ENCODE results near the gene FGF18. TPM values are rescaled to one million over a fixed set of nuclear protein-coding genes. Genes with fewer than 3 reads are reported as not detected.

Gene FGF18
- total and polyA plus RNA-seq, 7 donors = 0.28 to 3.0 (median 0.48) TPM; not detected in 3

DNA sequence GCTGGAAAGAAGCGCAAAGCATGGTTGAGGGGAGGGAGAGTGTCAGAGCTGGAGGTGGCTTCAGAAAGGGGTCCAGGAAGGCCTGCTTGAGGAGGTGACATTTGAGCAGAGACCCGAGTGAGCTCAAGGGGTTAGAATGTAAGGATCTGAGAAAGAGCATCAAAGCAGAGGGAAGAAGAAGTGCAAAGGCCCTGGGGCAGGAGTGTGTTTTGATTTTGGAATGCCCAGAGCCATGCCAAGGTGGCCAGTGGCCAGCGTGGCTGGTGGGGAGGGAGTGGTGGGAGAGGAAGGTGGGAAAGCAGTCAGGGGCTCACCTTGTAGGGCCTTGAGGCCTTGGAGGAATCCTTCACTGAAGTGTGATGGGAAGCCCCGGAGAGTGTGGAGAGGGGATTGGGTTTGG lies 15.4 kb downstream of the FGF18 start:
- Histone ChIP-seq H3K4me1 (no peaks in the 10 kb centered on the region), H3K27me3 (no peaks in the 10 kb centered on the region), H3K9me3 (no peaks in the 10 kb centered on the region), H3K27ac (no peak overlapping the region), H3K36me3 (no peaks in the 10 kb centered on the region), H3K4me3 (no peak overlapping the region)
- TF ChIP-seq POLR2AphosphoS5 (IDR thresholded peaks at IDR 0.05) (no peak), EP300 (IDR thresholded peaks at IDR 0.05) (no peak), POLR2A (IDR thresholded peaks at IDR 0.05) (no peak)
- TF ChIP-seq, protein P1, sequence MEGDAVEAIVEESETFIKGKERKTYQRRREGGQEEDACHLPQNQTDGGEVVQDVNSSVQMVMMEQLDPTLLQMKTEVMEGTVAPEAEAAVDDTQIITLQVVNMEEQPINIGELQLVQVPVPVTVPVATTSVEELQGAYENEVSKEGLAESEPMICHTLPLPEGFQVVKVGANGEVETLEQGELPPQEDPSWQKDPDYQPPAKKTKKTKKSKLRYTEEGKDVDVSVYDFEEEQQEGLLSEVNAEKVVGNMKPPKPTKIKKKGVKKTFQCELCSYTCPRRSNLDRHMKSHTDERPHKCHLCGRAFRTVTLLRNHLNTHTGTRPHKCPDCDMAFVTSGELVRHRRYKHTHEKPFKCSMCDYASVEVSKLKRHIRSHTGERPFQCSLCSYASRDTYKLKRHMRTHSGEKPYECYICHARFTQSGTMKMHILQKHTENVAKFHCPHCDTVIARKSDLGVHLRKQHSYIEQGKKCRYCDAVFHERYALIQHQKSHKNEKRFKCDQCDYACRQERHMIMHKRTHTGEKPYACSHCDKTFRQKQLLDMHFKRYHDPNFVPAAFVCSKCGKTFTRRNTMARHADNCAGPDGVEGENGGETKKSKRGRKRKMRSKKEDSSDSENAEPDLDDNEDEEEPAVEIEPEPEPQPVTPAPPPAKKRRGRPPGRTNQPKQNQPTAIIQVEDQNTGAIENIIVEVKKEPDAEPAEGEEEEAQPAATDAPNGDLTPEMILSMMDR (IDR thresholded peaks at IDR 0.05) = no peak
- 92 to 93% methylated on average over 4 of the region's 4 CpGs for WGBS, 2 donors
- no peak for DNase-seq
- intact Hi-C loops (cut with DNase I) = no loop called here

DNA sequence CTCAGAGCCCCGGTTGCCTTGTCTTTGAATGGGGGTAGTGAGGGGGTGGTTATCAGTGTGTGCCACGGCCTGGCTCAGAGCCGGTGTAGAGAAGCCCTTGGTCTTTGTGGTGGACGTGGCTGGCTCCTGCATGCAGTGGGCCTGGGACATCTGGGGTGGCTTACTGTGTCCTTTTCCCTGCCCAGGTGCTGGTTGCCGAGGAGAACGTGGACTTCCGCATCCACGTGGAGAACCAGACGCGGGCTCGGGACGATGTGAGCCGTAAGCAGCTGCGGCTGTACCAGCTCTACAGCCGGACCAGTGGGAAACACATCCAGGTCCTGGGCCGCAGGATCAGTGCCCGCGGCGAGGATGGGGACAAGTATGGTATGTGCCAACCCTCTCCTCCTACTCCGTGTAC lies 16.5 kb downstream of the FGF18 start:
- Histone ChIP-seq H3K36me3 (no peaks in the 10 kb centered on the region), H3K4me3 (no peak overlapping the region), H3K27ac (no peak overlapping the region), H3K4me1 (no peaks in the 10 kb centered on the region), H3K27me3 (no peaks in the 10 kb centered on the region), H3K9me3 (no peaks in the 10 kb centered on the region)
- 92 to 96% methylated on average over 20 of the region's 20 CpGs for WGBS, 2 donors
- intact Hi-C loops (cut with DNase I) = no loop called here
- TF ChIP-seq, protein P1 (IDR thresholded peaks at IDR 0.05) = no peak
- TF ChIP-seq EP300 (IDR thresholded peaks at IDR 0.05) = no peak
- TF ChIP-seq POLR2A (IDR thresholded peaks at IDR 0.05) = no peak
- TF ChIP-seq POLR2AphosphoS5 (IDR thresholded peaks at IDR 0.05) = no peak
- no peak for DNase-seq

DNA sequence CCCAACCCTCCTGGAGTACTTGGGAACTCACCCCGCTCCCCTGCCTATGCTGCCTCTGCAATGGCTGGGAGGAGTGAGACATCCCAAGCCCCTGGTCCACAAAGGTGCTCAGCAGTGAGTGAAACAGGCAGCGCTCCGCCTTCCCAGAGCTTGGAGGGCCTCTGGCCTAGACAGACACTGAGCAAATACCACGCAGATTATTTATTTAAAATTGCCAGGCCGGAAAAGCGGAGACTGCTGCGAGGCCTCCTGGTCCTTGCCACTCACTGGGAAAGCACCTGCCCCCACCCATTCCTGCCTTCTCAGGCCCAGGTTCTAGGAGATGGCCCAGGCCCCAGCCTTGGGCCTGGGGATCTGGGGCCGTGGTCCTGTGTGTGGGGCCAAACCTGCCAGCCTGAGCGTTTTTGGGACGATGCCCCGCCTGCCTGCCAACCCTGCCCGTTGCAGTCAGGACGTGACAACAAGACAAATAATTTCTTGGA lies 17.4 kb downstream of the FGF18 start:
- H3K36me3 ChIP-seq = no peaks in the 10 kb centered on the region
- H3K27ac ChIP-seq = no peak overlapping the region
- 83 to 89% methylated on average over 13 of the region's 13 CpGs for WGBS, 2 donors
- H3K4me3 ChIP-seq = no peak overlapping the region
- intact Hi-C loops (cut with DNase I) = no loop called here
- no peak for DNase-seq
- TF ChIP-seq POLR2A (IDR thresholded peaks at IDR 0.05) (no peak), POLR2AphosphoS5 (IDR thresholded peaks at IDR 0.05) (no peak), EP300 (IDR thresholded peaks at IDR 0.05) (no peak)
- TF ChIP-seq, protein P1 (IDR thresholded peaks at IDR 0.05) = no peak
- no peaks in the 10 kb centered on the region for H3K4me1 ChIP-seq
- H3K9me3 ChIP-seq = no peaks in the 10 kb centered on the region
- no peaks in the 10 kb centered on the region for H3K27me3 ChIP-seq

DNA sequence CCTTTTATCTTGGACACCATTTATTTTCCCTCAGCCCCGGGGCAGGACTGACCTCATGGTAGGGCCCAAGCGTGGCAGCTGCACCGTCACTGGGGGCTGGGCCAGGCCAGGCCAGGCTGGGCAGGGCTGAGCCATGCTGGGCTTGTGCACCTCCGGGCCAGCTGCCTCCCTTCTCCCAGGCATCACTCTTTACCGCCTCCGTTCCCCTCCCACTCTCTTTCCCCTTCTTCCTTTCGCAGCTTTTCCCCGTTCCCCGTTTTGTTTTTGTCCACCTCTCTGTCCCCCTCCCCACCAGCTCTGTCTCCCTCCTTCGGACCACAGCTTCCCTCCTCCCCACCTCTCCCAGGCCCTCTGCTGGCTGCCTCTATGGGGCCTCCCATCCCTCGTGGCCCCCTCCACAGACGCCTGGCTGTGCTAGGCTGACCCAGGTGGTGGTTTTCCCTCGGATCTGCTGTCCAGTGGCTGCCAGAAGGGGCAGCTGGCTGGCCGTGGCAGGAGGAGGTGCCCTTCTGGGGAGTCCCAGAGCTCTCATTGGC lies 17.9 kb downstream of the FGF18 start:
- no peak overlapping the region for H3K27ac ChIP-seq
- intact Hi-C loops (cut with DNase I) = no loop called here
- TF ChIP-seq EP300 (IDR thresholded peaks at IDR 0.05) (no peak), POLR2A (IDR thresholded peaks at IDR 0.05) (no peak), POLR2AphosphoS5 (IDR thresholded peaks at IDR 0.05) (no peak)
- TF ChIP-seq, protein P1 (IDR thresholded peaks at IDR 0.05) = no peak
- H3K27me3 ChIP-seq = no peaks in the 10 kb centered on the region
- H3K4me3 ChIP-seq = no peak overlapping the region
- H3K36me3 ChIP-seq = no peaks in the 10 kb centered on the region
- 76 to 78% methylated on average over 14 of the region's 14 CpGs for WGBS, 2 donors
- DNase-seq = no peak
- no peaks in the 10 kb centered on the region for H3K4me1 ChIP-seq
- H3K9me3 ChIP-seq = no peaks in the 10 kb centered on the region

DNA sequence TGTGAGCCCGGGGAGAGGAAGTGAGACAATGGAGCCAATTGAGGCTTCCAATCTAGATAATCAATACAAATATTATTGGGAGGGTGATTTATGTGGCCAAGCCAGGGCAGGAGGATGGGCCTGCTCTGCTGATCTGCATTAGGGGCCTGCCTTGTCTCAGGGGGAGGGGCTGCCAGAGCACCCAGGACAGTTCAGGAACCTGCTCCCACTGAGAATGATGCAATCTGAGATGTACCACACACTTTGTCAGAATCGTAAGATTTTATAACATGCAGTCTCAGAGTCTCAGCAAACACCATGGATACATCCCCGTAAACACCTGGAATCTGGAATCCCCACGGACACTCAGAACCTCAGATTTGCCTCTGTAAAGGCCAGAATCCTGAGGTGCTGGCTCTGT lies 19.3 kb downstream of the FGF18 start:
- no peak overlapping the region for H3K4me3 ChIP-seq
- H3K27me3 ChIP-seq = no peaks in the 10 kb centered on the region
- WGBS, 2 donors = 52 to 83% methylated on average over 4 of the region's 4 CpGs
- H3K4me1 ChIP-seq = no peaks in the 10 kb centered on the region
- TF ChIP-seq, protein P1 (IDR thresholded peaks at IDR 0.05) = no peak
- TF ChIP-seq POLR2AphosphoS5 (IDR thresholded peaks at IDR 0.05) (no peak), POLR2A (IDR thresholded peaks at IDR 0.05) (no peak), EP300 (IDR thresholded peaks at IDR 0.05) (no peak)
- H3K9me3 ChIP-seq = no peaks in the 10 kb centered on the region
- DNase-seq = no peak
- H3K27ac ChIP-seq = no peak overlapping the region
- intact Hi-C loops (cut with DNase I) = no loop called here
- no peaks in the 10 kb centered on the region for H3K36me3 ChIP-seq

Measured in sigmoid colon (tissue), 7 donors.